GM23338 (cell line): ENCODE data around the gene KLHDC1. TPM values are rescaled to one million over a fixed set of nuclear protein-coding genes. Genes with fewer than 3 reads are reported as not detected.
"Not testable (repeated sequence)": the region's sequence is repeated elsewhere in the genome, so short reads cannot be mapped to it uniquely, and the experiment has no call there.

ENCODE experiments used
- ATAC-seq: fragments of 200-7000 bp; cut with Tn5 transposase; 3 replicates; pipeline ENCODE4 v1.9.1; 2020
- DNase-seq: peaks from one replicate; pipeline ENCODE4 v3.0.0-alpha.2; 2015; ENCODE audit warnings: low spot score
- H2AFZ ChIP-seq: fragments of 200-600 bp; sonication (generic); 2 replicates; pipeline ENCODE4 v1.8.0; 2016; ENCODE audit warnings: antibody characterized with exemption, mild to moderate bottlenecking, moderate library complexity
- H3F3A ChIP-seq: fragments of 200-600 bp; sonication (generic); replicated peaks from 2 replicates; pipeline ENCODE4 v1.8.0; 2017; ENCODE audit warnings: antibody characterized with exemption, mixed run types, low read depth
- H3K27ac ChIP-seq: fragments of 200-600 bp; sonication (generic); 2 replicates; pipeline ENCODE4 v1.6.1; 2016; ENCODE audit warnings: low read depth
- H3K27me3 ChIP-seq: fragments of 200-600 bp; sonication (generic); 2 replicates; pipeline ENCODE4 v1.8.0; 2016; ENCODE audit warnings: mild to moderate bottlenecking, mixed run types, moderate library complexity; ENCODE audit not compliant: insufficient read depth
- H3K36me3 ChIP-seq: fragments of 200-600 bp; sonication (generic); 2 replicates; pipeline ENCODE4 v1.8.0; 2016; ENCODE audit warnings: mild to moderate bottlenecking; ENCODE audit not compliant: insufficient read depth
- H3K4me1 ChIP-seq: fragments of 200-600 bp; sonication (generic); 2 replicates; pipeline ENCODE4 v1.8.0; 2016; ENCODE audit warnings: mild to moderate bottlenecking, moderate library complexity; ENCODE audit not compliant: insufficient read depth
- H3K4me2 ChIP-seq: fragments of 200-600 bp; sonication (generic); 2 replicates; pipeline ENCODE4 v1.7.1; 2017; ENCODE audit warnings: mixed run types
- H3K4me3 ChIP-seq: fragments of 200-600 bp; sonication (generic); 2 replicates; pipeline ENCODE4 v1.6.1; 2016; ENCODE audit warnings: mixed run types
- H3K79me2 ChIP-seq: fragments of 200-600 bp; sonication (generic); replicated peaks from 2 replicates; pipeline ENCODE4 v1.8.0; 2017; ENCODE audit warnings: mild to moderate bottlenecking; ENCODE audit not compliant: insufficient read depth
- H3K9me2 ChIP-seq: fragments of 200-600 bp; sonication (generic); 2 replicates; pipeline ENCODE4 v1.8.0; 2017; ENCODE audit not compliant: insufficient read depth
- H4K20me1 ChIP-seq: fragments of 200-600 bp; sonication (generic); replicated peaks from 2 replicates; pipeline ENCODE4 v1.8.0; 2017; ENCODE audit warnings: mild to moderate bottlenecking; ENCODE audit not compliant: insufficient read depth
- H3K27ac Mint-ChIP-seq: 2 replicates; pipeline ENCODE4 v1.8.0; 2020; ENCODE audit warnings: inconsistent platforms, mild to moderate bottlenecking, moderate library complexity, mixed read lengths
- H3K27me3 Mint-ChIP-seq: 3 replicates; pipeline ENCODE4 v1.8.0; 2022; ENCODE audit warnings: low read depth, mild to moderate bottlenecking, moderate library complexity, mixed read lengths, inconsistent platforms; ENCODE audit not compliant: insufficient read depth, poor library complexity
- H3K36me3 Mint-ChIP-seq: 3 replicates; pipeline ENCODE4 v1.8.0; 2021; ENCODE audit warnings: low read depth, mild to moderate bottlenecking, inconsistent platforms, moderate library complexity, mixed read lengths
- H3K4me1 Mint-ChIP-seq: 3 replicates; pipeline ENCODE4 v1.8.0; 2020; ENCODE audit warnings: mild to moderate bottlenecking, inconsistent platforms, mixed read lengths
- H3K4me3 Mint-ChIP-seq: 3 replicates; pipeline ENCODE4 v1.8.0; 2021; ENCODE audit warnings: moderate library complexity, mild to moderate bottlenecking, inconsistent platforms, mixed read lengths
- H3K9me3 Mint-ChIP-seq: 3 replicates; pipeline ENCODE4 v1.8.0; 2020; ENCODE audit warnings: moderate library complexity, mild to moderate bottlenecking, inconsistent platforms, mixed read lengths
- ETS1 ChIP-seq: IDR thresholded peaks from 2 replicates; pipeline ENCODE4 v1.6.1; 2016; ENCODE audit warnings: antibody characterized with exemption
- NANOG ChIP-seq: IDR thresholded peaks from 2 replicates; pipeline ENCODE4 v1.6.1; 2016; ENCODE audit warnings: antibody characterized with exemption, borderline replicate concordance
- POLR2AphosphoS5 ChIP-seq: IDR thresholded peaks from 2 replicates; pipeline ENCODE4 v1.6.1; 2016; ENCODE audit warnings: antibody characterized with exemption, low read depth
- ZNF114 ChIP-seq: fragments of 250-450 bp; sonication (Bioruptor Pico); IDR thresholded peaks from 2 replicates; pipeline ENCODE4 v1.5.0; 2020; ENCODE audit warnings: mild to moderate bottlenecking, moderate library complexity
- ZNF331 ChIP-seq: fragments of 250-450 bp; sonication (Bioruptor Pico); IDR thresholded peaks from 2 replicates; pipeline ENCODE4 v1.5.0; 2020; ENCODE audit warnings: low read depth, mild to moderate bottlenecking, moderate library complexity
- polyA plus RNA-seq: library from polyadenylated mRNA; unstranded; fragments of >200 nt; fragmentation: Nextera tagmentation; extraction: Ambion mirVana; gene quantifications from 2 replicates; pipeline ENCODE4 v1.2.1, GENCODE V29; 2016
- total RNA-seq: library from RNA; depleted of rRNA; stranded (reverse); fragments of >200 nt; shearing (Covaris generic); gene quantifications from 2 replicates; pipeline ENCODE4 v1.2.3, GENCODE V29; 2014
- TF ChIP-seq, protein P1 (sequence below): IDR thresholded peaks from one replicate; pipeline ENCODE4 v1.6.1; 2018; ENCODE audit warnings: antibody characterized with exemption; ENCODE audit not compliant: unreplicated experiment
- TF ChIP-seq, protein P2 (sequence below), 2 experiments: fragments of 200-600 bp in 1 of 2; sonication (generic) in 1 of 2; conservative IDR thresholded peaks; 2 replicates each; pipeline versions ENCODE4 v1.5.1 to v1.6.1; 2016 to 2017; ENCODE audit warnings: antibody characterized with exemption in 2 of 2, low read depth in 2 of 2, mild to moderate bottlenecking in 2 of 2, moderate library complexity in 1 of 2

KLHDC1 gene
- total and polyA plus RNA-seq, 2 experiments from 2014 or later = 4.0 TPM; not detected in 1

GRCh38 chr14:49703965-49704364, 11.0 kb downstream of the KLHDC1 start (continued):
- TF ChIP-seq, protein P1, sequence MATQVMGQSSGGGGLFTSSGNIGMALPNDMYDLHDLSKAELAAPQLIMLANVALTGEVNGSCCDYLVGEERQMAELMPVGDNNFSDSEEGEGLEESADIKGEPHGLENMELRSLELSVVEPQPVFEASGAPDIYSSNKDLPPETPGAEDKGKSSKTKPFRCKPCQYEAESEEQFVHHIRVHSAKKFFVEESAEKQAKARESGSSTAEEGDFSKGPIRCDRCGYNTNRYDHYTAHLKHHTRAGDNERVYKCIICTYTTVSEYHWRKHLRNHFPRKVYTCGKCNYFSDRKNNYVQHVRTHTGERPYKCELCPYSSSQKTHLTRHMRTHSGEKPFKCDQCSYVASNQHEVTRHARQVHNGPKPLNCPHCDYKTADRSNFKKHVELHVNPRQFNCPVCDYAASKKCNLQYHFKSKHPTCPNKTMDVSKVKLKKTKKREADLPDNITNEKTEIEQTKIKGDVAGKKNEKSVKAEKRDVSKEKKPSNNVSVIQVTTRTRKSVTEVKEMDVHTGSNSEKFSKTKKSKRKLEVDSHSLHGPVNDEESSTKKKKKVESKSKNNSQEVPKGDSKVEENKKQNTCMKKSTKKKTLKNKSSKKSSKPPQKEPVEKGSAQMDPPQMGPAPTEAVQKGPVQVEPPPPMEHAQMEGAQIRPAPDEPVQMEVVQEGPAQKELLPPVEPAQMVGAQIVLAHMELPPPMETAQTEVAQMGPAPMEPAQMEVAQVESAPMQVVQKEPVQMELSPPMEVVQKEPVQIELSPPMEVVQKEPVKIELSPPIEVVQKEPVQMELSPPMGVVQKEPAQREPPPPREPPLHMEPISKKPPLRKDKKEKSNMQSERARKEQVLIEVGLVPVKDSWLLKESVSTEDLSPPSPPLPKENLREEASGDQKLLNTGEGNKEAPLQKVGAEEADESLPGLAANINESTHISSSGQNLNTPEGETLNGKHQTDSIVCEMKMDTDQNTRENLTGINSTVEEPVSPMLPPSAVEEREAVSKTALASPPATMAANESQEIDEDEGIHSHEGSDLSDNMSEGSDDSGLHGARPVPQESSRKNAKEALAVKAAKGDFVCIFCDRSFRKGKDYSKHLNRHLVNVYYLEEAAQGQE = no peak
- TF ChIP-seq ETS1 (no peak), ZNF114 (CRISPR knock-in tag) (no peak), ZNF331 (CRISPR knock-in tag) (no peak), POLR2AphosphoS5 (no peak), NANOG (no peak)
- TF ChIP-seq, protein P2, sequence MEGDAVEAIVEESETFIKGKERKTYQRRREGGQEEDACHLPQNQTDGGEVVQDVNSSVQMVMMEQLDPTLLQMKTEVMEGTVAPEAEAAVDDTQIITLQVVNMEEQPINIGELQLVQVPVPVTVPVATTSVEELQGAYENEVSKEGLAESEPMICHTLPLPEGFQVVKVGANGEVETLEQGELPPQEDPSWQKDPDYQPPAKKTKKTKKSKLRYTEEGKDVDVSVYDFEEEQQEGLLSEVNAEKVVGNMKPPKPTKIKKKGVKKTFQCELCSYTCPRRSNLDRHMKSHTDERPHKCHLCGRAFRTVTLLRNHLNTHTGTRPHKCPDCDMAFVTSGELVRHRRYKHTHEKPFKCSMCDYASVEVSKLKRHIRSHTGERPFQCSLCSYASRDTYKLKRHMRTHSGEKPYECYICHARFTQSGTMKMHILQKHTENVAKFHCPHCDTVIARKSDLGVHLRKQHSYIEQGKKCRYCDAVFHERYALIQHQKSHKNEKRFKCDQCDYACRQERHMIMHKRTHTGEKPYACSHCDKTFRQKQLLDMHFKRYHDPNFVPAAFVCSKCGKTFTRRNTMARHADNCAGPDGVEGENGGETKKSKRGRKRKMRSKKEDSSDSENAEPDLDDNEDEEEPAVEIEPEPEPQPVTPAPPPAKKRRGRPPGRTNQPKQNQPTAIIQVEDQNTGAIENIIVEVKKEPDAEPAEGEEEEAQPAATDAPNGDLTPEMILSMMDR (conservative IDR thresholded peaks at IDR 0.05; ENCODE audit: low read depth in 2 of 2) = no peak

GRCh38 chr14:49704471-49704870, 11.6 kb downstream of the KLHDC1 start:
- not testable (repeated sequence) for H3K4me3 ChIP-seq, H2AFZ ChIP-seq, H3K36me3 Mint-ChIP-seq, H3K9me2 ChIP-seq, H3K27me3 Mint-ChIP-seq, DNase-seq, H3K36me3 ChIP-seq, H3K79me2 ChIP-seq, H3K4me3 Mint-ChIP-seq, H3K27me3 ChIP-seq, H3K9me3 Mint-ChIP-seq, H3K4me2 ChIP-seq, H3F3A ChIP-seq, H3K4me1 ChIP-seq, H3K27ac Mint-ChIP-seq, ATAC-seq, H3K27ac ChIP-seq, H4K20me1 ChIP-seq
- H3K4me1 Mint-ChIP-seq = peaks cover 11% of the 10 kb centered on the region; the same call in 2 of the 3 replicates

- not testable (repeated sequence) for H3K4me3 ChIP-seq, H3K9me3 Mint-ChIP-seq, ATAC-seq, H3K79me2 ChIP-seq, H4K20me1 ChIP-seq, H3K27me3 ChIP-seq, H3K4me1 ChIP-seq, H2AFZ ChIP-seq, H3K36me3 Mint-ChIP-seq, DNase-seq, H3K27ac Mint-ChIP-seq, H3F3A ChIP-seq, H3K4me2 ChIP-seq, H3K27me3 Mint-ChIP-seq, H3K36me3 ChIP-seq, H3K27ac ChIP-seq, H3K9me2 ChIP-seq, H3K4me3 Mint-ChIP-seq
- peaks cover 11% of the 10 kb centered on the region; the same call in 2 of the 3 replicates for H3K4me1 Mint-ChIP-seq
Observed at GRCh38 chr14:49710993-49711392, 18.1 kb downstream of the KLHDC1 start.
